GM19397 (cell line): ENCODE measurements around the gene C9orf153.
"Not testable (repeated sequence)": the region's sequence is repeated elsewhere in the genome, so short reads cannot be mapped to it uniquely, and the experiment has no call there.

Experiments used
- ATAC-seq: cut with Tn5 transposase; IDR thresholded peaks from one replicate; pipeline ENCODE4 v1.9.1; 2021; ENCODE audit warnings: mild to moderate bottlenecking, moderate library complexity; ENCODE audit not compliant: unreplicated experiment

C9orf153 gene

DNA sequence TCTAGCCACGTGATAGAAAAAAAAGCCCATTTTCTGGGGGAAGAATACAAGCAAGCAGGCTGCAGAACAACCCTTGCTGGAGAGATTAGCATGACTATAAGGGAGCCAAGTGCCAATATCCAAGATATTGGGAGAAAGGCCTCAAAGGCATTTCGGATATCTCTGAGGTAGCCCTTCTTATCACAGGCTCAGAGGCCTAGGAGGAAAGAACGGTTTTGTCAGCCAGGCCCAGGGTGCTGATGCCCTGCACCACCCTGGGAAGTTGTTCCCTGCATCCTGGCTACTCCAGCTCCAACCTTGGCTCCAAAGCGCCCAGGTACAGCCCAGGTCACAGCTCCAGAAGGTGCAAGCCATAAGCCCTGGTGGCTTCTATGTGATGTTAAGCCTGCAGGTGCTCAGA is 66.4 kb downstream of the C9orf153 start:
- no peak for ATAC-seq

- ATAC-seq: not testable (repeated sequence)
These were observed 68.8 kb downstream of the C9orf153 start for GRCh38 chr9:86190700-86191099.

GRCh38 chr9:86187121-86187520 is 72.3 kb downstream of the C9orf153 start:
- no peak for ATAC-seq

GRCh38 chr9:86186696-86187095 is 72.8 kb downstream of the C9orf153 start:
- ATAC-seq: no peak

DNA sequence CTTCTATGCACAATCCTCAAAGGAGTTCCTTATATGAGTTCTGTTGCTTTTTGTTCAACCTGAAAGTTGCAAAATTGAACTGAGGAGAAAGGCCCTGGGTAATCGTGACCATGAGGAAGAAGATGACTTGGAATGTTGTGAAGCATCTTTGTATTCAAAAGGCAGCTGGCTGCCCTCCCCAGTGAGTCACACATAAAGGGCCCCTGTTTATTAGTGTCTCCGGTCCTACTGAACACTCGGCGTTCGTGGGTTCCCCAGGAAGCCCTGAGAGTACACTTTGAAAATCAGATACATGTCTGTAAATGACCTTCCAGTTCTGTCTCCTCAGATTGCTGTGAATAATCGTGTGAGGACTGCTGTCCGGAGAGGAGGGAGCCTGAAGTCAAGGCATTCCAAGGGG is 73.6 kb downstream of the C9orf153 start:
- ATAC-seq: no peak

- no peak for ATAC-seq
These were observed 75.3 kb downstream of the C9orf153 start for GRCh38 chr9:86184138-86184524.

DNA sequence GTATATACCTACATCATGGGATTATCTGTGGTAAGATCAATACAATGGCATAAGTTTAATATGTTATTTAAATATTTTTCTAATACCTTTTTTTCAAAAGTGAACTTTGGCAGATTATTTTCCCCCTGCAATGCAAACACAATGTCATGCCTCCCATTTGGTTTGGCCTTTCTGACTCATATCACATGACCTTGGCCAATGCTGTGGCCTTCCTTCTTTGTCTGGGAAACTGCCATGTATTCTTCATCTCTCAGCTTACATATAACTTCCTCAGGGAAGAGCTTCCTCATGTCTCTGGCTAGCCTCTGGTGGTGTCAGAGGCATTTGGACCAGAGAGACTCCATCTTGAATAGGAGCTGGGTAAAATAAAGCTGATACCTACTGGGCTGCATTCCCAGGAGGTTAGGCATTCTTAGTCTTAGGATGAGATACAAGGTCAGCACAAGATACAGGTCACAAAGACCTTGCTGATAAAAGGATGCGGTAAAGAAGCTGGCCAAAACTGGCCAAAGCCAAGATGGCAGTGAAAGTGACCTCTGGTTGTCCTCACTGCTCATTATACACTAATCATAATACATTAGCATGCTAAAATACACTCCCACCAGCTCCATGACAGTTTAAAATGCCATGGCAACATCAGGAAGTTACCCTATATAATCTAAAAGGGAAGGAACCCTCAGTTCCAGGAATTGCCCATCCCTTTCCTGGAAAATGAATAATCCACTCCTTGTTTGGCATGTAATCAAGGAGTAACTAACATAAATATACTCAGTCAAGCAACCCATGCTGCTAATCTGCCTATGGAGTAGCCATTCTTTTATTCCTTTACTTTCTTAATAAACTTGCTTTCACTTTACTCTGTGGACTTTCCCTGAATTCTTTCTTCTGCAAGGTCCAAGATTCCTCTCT is 76.0 kb downstream of the C9orf153 start:
- no peak for ATAC-seq

- ATAC-seq: no peak
These were observed 77.8 kb downstream of the C9orf153 start for GRCh38 chr9:86181379-86182315.

GRCh38 chr9:86178503-86178902 is 81.0 kb downstream of the C9orf153 start:
- no peak for ATAC-seq

DNA sequence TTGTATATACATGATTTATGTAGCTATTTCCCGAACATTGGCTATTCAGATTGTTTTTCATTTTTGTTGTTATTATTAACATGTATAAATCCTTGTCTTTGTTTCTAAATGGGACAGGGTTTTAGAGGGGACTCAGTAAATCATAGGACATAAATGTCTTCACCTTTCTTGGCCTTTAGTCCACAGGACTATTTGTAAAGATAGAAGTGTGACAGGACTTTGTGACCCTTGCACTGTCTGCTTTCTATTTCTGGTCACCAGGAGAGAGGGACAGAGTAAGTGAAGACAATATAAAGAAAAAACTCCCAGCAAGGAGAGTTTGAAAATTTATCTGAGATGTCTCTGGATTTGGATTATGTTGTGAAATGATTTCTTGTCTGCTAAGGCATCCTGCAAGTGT is 81.5 kb downstream of the C9orf153 start:
- no peak for ATAC-seq

DNA sequence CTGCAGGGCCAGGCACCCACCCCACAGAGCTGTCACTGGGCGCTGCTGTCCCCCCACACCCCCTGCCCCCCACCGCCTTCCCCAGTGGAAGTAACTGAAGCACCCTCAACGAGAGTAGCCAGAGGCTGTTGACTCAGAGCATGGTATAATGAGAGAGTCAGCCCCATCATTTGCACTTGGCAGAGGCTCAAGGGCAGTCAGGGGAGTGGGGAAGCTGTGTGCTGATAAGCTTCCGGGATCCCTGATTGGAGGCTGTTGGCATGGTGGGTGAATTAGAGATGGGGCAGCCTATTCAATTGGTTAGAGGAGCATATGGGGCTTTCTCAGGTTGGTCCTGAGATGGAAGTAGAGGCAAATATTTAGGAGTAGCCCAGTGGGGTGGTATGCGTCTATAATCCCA is 83.0 kb downstream of the C9orf153 start:
- ATAC-seq: no peak

- ATAC-seq: no peak
These were observed 83.6 kb downstream of the C9orf153 start for GRCh38 chr9:86175743-86176456.

DNA sequence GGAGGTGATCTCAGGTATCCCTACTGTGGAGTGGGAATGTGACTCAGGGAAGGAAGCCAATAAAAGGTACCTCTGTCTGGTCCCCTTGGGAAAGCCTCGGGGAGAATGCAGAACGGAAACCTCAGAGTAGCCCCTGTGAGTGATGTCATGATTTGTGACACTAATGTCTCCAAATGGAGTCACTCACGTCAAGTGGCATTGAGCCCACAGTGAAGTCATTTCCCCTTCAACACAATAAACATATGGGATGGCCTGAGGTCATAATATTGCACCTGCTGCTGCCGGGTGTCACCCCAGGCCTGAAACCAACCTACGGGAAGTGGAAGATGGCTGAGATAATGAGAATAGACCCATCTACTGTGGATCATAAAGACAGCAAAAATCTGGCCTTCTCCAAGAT is 84.2 kb downstream of the C9orf153 start:
- ATAC-seq: no peak
